Kidney epithelial cell (primary cell): ENCODE data around the gene PCNT. TPM values are rescaled to one million over a fixed set of nuclear protein-coding genes. Genes with fewer than 3 reads are reported as not detected.

Experiments used
- DNase-seq: peaks from one replicate; pipeline ENCODE4 v3.0.0-alpha.2; 2010; ENCODE audit warnings: low read depth
- H3K27me3 ChIP-seq: 2 replicates; pipeline ENCODE4 v1.6.0; 2011; ENCODE audit warnings: low read length; ENCODE audit not compliant: control insufficient read depth, insufficient read depth
- H3K36me3 ChIP-seq: 2 replicates; pipeline ENCODE4 v1.5.1; 2011; ENCODE audit warnings: low read length; ENCODE audit not compliant: control insufficient read depth, insufficient read depth
- H3K4me3 ChIP-seq: 2 replicates; pipeline ENCODE4 v1.5.1; 2011; ENCODE audit warnings: low read depth, mild to moderate bottlenecking, control low read depth, low read length
- total RNA-seq: library from RNA; depleted of rRNA; stranded (reverse); fragments of >200 nt; gene quantifications from 2 replicates; pipeline ENCODE4 v1.2.3, GENCODE V29; 2015
- TF ChIP-seq, protein P1 (sequence below): IDR thresholded peaks from 2 replicates; pipeline ENCODE4 v1.5.1; 2011; ENCODE audit warnings: mild to moderate bottlenecking, moderate library complexity, low read length, control low read depth, inconsistent platforms; ENCODE audit not compliant: insufficient read depth, poor library complexity, severe bottlenecking

Gene PCNT
- total RNA-seq, 1 donor from 2014 or later = 22.2 TPM

DNA sequence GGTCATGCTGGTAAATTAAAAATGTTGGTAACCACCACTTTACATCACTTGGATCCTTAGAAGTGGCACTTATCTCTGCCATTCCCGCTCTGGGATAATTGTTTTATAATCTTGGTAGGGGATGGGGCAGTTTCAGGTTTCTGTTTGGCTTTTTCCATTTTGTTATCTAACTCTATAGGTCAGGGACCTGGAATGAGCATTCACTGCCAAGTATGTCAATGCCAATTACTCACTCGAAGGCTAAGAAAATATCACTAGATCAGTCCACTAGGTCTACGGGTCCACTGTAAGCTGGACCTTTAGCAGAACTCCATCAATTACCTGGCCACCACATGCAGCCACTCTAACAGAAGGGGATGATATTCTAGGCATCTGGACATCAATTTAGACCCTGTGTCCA, 130.2 kb downstream of the PCNT start:
- DNase-seq = no peak
- Histone ChIP-seq H3K27me3 (no peaks in the 10 kb centered on the region), H3K4me3 (no peak overlapping the region), H3K36me3 (no peaks in the 10 kb centered on the region)
- TF ChIP-seq, protein P1, sequence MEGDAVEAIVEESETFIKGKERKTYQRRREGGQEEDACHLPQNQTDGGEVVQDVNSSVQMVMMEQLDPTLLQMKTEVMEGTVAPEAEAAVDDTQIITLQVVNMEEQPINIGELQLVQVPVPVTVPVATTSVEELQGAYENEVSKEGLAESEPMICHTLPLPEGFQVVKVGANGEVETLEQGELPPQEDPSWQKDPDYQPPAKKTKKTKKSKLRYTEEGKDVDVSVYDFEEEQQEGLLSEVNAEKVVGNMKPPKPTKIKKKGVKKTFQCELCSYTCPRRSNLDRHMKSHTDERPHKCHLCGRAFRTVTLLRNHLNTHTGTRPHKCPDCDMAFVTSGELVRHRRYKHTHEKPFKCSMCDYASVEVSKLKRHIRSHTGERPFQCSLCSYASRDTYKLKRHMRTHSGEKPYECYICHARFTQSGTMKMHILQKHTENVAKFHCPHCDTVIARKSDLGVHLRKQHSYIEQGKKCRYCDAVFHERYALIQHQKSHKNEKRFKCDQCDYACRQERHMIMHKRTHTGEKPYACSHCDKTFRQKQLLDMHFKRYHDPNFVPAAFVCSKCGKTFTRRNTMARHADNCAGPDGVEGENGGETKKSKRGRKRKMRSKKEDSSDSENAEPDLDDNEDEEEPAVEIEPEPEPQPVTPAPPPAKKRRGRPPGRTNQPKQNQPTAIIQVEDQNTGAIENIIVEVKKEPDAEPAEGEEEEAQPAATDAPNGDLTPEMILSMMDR = no peak

DNA sequence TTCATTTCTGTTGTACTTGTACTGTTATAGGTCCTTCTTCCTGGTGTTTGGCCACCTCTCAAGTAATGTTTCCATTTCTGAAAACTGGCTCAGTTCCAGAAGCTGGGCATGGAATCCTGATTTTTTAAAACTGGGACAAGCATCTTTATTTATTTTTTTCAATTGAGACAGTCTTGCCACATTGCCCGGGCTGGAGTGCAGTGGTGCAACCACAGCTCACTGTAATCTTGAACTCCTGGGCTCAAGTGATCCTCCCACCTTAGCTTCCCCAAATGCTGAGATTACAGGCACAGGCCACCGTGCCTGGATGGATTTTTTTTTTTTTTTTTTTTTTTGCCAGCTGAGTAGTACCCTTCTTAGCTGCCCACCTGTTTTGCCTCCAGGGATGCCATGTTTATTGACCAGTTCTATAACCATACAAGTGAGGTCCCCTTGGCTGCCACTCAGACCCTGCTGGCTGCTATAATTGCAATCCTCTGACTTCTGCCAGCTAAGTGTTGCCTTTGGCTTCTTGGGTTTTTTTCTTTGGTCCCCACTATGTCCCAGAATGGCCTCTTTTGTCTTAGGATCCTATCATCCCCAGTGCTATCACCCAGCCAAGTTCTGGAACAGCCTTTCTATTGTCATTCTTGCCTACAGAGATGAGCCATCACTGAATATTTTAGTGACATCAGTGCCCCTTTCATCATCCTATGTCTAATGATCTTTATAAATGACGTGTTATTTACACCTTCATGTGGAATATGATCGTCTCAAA, 130.9 kb downstream of the PCNT start:
- DNase-seq = no peak
- TF ChIP-seq, protein P1 = no peak
- no peaks in the 10 kb centered on the region for H3K27me3 ChIP-seq

DNA sequence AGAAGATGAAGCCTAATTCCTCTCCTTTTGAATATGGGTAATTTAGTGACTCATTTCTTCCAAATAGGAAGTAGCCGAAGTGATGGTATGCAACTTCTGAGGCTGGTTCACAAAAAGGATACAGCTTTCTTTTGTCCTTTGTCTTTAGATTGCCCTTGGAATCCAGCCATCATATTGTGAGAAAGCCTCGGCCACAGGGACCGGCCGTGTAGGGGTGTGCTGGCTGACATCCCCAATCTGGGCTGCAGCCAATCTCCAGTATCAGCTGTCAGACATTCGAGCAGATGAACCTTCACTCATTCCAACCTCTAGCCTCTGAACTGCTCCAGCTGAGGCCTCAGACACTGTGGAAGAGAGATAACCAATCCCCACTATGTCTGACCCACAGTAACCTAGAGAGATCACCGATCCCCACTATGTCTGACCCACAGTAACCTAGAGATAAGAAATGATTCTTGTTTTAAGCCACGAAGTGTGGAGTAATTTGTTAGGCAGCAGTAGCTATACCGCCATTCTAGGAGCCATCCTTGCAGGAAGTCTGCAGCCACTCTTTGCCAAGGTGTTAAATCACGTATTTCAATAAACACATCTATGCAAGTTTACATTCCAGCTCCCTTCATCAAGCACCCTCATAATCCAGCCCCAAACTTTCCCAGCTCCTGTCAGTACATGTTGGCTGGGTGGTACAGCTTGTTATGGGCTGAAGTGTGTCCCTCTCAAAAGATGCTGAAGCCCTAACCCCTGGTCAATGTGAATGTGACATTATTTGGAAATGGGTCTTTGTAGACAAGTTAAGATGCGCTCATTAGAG, 131.8 kb downstream of the PCNT start:
- Histone ChIP-seq H3K4me3 (no peak overlapping the region), H3K27me3 (no peaks in the 10 kb centered on the region), H3K36me3 (no peaks in the 10 kb centered on the region)
- DNase-seq = no peak
- TF ChIP-seq, protein P1 = no peak

More for the DNA sequence above, 130.9 kb downstream of the PCNT start:
- Histone ChIP-seq H3K4me3 (no peak overlapping the region), H3K36me3 (no peaks in the 10 kb centered on the region)

DNA sequence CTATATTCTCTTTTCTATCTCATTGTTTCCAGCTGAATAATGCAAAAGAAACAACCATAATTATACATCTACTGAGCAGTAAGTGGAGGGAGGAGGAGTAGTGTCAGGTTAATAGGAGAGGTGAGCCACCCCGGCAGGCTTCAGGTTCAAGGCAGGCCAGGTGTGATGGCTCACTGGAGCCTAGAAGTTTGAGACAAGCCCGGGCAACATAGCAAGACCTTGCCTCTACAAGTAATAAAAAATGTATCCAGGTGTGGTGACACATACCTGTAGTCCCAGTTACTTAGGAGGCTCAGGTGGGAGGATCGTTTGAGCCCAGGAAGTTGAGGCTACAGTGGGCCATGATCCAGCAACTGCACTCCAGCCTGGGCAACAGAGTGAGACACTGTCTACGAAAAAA, 132.8 kb downstream of the PCNT start:
- TF ChIP-seq, protein P1 = no peak
- DNase-seq = no peak

DNA sequence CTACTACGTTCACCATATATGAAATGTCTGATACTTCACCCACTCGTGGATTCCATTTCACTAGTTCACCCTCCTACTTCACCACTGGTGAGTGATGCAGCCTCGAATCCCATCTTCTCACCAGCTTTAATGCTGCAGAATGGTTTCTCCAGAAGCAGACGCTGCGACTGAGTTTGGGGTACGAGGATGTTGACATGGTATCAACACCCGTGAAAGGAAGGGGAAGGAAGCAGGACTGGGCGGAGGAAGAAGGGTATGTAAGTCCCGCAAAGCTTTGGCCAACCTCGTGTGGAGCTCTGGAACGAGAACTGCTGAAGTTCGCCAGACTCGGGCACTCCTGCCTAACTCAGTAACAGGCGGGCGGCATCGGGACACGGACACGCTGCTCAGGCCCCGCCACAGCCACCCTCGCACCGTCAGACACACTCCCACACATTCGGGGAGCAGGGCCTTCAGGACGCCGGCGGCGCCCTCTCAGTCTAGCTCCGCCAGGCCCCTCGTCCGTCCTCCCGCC, 133.9 kb downstream of the PCNT start:
- H3K27me3 ChIP-seq = no peaks in the 10 kb centered on the region
- TF ChIP-seq, protein P1 = no peak
- no peak for DNase-seq
- H3K36me3 ChIP-seq = no peaks in the 10 kb centered on the region
- H3K4me3 ChIP-seq = peak overlapping the region; percentile 71

More for the DNA sequence above, 132.8 kb downstream of the PCNT start:
- Histone ChIP-seq H3K36me3 (no peaks in the 10 kb centered on the region), H3K4me3 (no peak overlapping the region), H3K27me3 (no peaks in the 10 kb centered on the region)
